ENCODE data around the gene GPSM1.
A peak's percentile ranks its signal among the peaks of the same experiment; 100 is the strongest.

The GPSM1 gene

DNA sequence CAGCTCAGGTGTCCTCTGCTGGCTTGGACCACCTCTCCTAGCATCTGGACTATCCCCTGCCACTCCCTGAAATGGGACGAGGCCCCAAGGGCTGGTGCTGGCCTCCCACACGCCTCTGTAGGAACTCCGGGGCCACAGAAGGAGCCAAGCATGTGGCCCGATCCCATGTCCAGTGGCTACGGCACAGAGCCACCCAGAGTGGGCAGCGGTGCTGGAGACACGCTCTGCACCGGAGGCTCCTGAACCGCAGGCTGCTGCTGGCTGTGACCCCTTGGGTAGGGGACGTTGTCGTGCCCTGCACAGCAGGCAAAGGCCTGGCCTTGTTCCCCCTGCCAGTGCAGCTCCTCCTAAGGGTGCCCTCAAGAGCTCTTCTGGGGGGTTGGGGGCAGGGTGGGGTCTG, 52.6 kb downstream of the GPSM1 start:
- no peak for DNase-seq

- no peak for DNase-seq
These were observed 53.0 kb downstream of the GPSM1 start for GRCh38 chr9:136380381-136380780.

- no peak for DNase-seq
These were observed 54.0 kb downstream of the GPSM1 start for GRCh38 chr9:136381311-136381710.

DNA sequence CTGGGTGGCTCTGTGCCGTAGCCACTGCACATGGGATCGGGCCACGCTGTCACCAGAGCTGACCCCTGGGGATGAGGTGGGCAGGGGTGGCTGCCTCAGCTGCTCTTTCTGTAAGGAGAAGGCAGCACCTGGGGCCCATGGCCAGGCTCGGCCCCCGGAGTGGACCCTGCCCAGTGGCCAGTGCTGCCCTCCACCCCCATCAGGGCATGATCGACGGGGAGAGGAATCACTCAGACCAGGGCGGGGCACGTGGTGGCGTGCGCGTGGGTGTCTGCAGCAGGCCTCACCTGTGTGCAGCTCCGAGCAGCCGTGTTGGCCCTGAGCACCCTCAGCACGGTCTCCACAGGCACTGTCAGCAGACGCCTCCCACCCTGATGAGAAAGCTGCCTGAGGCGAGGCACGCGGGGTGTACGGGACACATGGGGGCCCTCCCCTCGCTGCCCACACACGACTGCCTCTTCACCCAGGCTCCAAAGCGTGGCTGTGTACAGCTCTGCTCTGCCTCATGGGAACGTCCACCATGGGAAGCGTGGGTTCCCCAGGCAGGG, 54.7 kb downstream of the GPSM1 start:
- no peak for DNase-seq

GRCh38 chr9:136383436-136383835, 56.1 kb downstream of the GPSM1 start:
- no peak for DNase-seq

GRCh38 chr9:136385015-136385414, 57.7 kb downstream of the GPSM1 start:
- peak; percentile 54 for DNase-seq

- DNase-seq = no peak
These were observed 58.7 kb downstream of the GPSM1 start for GRCh38 chr9:136386018-136386417.

- DNase-seq = no peak
These were observed 59.9 kb downstream of the GPSM1 start for GRCh38 chr9:136387217-136387616.

DNA sequence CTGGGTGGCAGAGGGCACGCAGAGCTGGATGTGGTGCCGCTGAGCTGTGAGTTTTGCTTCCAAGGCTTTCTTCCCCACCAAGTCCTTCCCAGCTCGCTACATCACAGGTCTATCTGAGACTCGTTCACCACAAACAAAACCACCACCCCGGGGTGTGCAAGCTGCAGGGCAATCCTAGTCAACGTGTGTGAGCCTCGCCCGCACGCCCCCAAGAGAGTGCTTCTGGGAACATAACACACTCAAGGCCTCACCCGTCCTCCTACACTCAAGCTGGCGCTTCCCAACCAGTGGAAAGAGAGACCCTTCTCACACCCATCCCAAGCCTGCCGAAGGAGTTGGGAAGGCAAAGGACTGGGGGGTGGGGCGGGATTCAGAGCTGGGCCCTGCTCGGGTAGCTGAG, 62.1 kb downstream of the GPSM1 start:
- no peak for DNase-seq

GRCh38 chr9:136391737-136392537, 64.6 kb downstream of the GPSM1 start:
- DNase-seq = no peak

DNA sequence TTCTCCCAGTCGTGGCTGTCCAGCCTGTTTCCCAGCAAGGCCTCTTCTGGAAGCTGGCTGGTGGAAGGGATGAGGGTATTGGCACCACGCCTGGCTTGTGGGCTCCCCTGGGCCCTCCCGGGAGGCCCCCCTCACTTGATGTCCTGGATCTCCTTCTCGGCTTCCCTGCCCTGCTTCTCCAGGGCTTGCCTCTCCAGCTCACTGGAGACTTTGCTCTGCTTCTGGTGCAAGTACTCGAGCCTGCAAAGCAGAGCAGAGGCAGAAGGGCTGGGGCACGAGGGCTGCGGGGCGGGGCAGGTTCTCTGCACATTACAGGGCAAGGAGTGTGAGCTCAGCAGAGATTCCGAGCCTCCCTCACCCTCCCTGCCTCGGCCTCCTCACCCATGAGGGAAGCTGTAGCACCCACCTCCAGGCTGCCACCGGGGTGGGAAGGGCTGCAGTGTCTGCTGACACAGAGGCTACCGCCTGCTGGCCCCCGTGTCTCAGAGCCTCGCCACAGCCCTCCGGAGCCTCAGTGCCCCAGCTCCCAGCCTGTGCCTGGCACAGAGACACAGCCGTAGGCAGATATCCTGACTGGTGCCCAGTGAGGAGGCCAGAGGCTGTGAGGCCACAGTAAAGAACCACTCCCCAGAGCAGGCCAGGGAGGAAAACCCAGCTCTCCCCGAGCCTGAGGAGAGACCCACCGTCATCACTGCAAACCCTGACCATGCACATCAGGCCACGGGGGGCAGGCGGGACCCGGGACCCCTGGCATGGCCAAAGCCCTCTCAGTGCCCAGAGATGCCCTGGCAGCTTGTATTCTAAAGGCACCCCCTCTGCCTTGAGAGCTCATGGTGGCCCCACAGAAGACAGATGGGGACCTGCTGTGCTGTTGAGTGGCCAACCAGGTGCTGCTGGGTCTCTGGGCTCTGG, 65.5 kb downstream of the GPSM1 start:
- no peak for DNase-seq

GRCh38 chr9:136393531-136393930, 66.2 kb downstream of the GPSM1 start:
- no peak for DNase-seq

- DNase-seq = no peak
These were observed 67.1 kb downstream of the GPSM1 start for GRCh38 chr9:136394312-136395019.

GRCh38 chr9:136395020-136395340, 67.6 kb downstream of the GPSM1 start:
- DNase-seq = no peak

- no peak for DNase-seq
These were observed 68.2 kb downstream of the GPSM1 start for GRCh38 chr9:136395345-136396218.

DNA sequence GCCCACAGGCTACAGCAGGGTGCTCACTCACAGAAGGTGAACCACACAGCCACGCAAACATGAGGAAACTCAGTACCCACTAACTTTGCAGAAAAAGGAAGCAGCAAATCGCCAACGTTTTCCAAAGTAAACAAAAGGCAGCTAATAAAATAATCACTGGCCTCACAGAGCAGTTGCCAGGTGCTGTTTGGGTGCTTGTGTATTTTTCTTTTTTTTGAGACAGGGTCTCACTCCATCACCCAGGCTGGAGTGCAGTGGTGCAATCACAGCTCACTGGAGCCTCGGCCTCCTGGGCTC, 68.8 kb downstream of the GPSM1 start:
- no peak for DNase-seq

GRCh38 chr9:136397643-136398042, 70.3 kb downstream of the GPSM1 start:
- DNase-seq = no peak

GRCh38 chr9:136398286-136398685, 70.9 kb downstream of the GPSM1 start:
- DNase-seq = no peak

- peak; percentile 49 for DNase-seq
These were observed 72.1 kb downstream of the GPSM1 start for GRCh38 chr9:136399176-136400037.

DNA sequence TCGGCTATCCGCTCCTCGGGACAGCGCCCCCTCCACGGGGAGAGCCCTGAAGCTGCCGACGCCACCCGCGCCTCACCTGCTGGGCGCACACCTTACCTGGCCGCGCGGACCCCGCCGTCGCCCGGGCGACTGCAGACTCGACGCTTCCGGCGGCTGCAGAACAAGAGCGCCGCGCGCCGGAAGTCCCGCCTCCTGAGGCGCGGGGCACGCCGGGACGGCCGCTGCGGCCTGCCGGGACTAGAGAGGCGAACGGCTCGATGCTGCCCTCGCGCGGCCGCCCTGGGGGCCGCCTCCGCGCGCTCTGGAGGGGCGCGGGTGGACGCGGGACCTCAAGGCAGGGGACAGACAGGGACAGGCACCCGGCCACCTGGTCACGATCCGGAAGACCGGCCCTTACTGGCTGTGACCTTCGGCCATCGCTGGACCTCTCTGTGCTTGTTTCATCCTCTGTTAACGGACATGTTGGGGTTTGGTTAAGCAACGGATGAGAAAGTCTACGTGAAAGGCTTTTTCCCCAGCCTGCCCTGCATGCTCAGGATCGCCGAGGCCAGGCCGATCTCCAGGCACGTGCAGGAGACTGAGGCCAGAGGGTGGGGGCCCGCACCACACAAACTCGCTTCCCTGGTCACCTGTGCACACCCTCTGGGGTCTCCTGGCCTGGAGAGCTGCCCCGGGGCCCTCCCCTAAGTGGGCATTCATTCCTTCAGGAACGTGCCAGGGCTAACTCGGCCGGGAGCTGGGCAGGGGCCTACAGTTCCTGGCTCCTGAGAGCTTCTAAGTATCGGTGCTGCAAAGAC, 72.9 kb downstream of the GPSM1 start, which contains the start of gene SNAPC4:
TSS of gene SNAPC4 (minus strand) at position 133 of the 797 bp plus-strand sequence. CDS start 1,742 bp downstream, outside the sequence.
- peak; percentile 88 for DNase-seq
